Measurements from ENCODE around the gene TBKBP1. TPM values are rescaled to one million over a fixed set of nuclear protein-coding genes. Genes with fewer than 3 reads are reported as not detected.

TBKBP1 gene
- total and polyA plus RNA-seq, 2 experiments from 2014 or later = 22.6 to 143 TPM

GRCh38 chr17:47717261-47717697, 23.3 kb downstream of the TBKBP1 start:
- H3K9me3 ChIP-seq (ENCODE audit: low read depth) = no peaks in the 10 kb centered on the region
- H3K27ac ChIP-seq = no peak overlapping the region
- DNase-seq (ENCODE audit: low read depth in 1 of 2, low spot score in 1 of 2) = no peak
- H3K4me1 ChIP-seq (ENCODE audit: low read depth) = no peaks in the 10 kb centered on the region
- TF ChIP-seq CTCF (IDR thresholded peaks at IDR 0.05; ENCODE audit: low read depth, low read length) = peak; percentile 47
- H3K36me3 ChIP-seq = no peaks in the 10 kb centered on the region
- H3K27me3 ChIP-seq = peaks cover 5% of the 10 kb centered on the region
- no peak overlapping the region for H3K4me3 ChIP-seq

DNA sequence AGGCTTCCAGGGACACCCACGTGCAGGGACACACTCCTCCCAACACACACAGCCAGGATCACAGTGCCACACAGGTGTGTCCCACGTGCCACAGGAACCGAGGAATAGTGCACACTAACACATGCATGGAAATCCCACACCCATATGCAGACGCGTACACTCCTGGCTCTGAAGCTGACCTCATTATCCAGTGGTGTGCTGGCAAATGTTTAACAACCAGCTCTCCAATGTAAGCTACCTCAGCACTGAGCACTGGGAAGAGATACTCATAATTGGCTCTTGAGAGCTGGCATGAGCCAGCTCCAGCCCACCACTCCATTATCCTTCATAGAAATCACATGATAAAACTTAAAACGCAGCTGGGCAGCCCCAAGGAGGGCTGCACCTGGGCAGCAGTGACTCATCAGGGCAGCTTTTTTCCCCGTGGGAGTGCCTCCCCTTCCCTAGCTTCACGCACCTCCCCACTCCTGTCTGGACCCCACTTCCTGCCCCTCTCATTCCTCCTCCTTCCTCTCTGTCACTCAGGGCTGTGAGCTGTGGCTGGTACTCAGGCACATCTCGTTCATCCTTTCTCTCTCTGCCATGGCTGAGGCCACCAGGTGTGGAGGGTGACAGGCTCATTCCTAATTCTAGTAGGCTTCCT, 24.1 kb downstream of the TBKBP1 start:
- H3K27me3 ChIP-seq = peaks cover 5% of the 10 kb centered on the region
- H3K9me3 ChIP-seq (ENCODE audit: low read depth) = no peaks in the 10 kb centered on the region
- no peak for TF ChIP-seq CTCF (IDR thresholded peaks at IDR 0.05; ENCODE audit: low read depth, low read length)
- H3K4me1 ChIP-seq (ENCODE audit: low read depth) = no peaks in the 10 kb centered on the region
- H3K4me3 ChIP-seq = no peak overlapping the region
- no peak overlapping the region for H3K27ac ChIP-seq
- no peak for DNase-seq (ENCODE audit: low read depth in 1 of 2, low spot score in 1 of 2)
- H3K36me3 ChIP-seq = no peaks in the 10 kb centered on the region

DNA sequence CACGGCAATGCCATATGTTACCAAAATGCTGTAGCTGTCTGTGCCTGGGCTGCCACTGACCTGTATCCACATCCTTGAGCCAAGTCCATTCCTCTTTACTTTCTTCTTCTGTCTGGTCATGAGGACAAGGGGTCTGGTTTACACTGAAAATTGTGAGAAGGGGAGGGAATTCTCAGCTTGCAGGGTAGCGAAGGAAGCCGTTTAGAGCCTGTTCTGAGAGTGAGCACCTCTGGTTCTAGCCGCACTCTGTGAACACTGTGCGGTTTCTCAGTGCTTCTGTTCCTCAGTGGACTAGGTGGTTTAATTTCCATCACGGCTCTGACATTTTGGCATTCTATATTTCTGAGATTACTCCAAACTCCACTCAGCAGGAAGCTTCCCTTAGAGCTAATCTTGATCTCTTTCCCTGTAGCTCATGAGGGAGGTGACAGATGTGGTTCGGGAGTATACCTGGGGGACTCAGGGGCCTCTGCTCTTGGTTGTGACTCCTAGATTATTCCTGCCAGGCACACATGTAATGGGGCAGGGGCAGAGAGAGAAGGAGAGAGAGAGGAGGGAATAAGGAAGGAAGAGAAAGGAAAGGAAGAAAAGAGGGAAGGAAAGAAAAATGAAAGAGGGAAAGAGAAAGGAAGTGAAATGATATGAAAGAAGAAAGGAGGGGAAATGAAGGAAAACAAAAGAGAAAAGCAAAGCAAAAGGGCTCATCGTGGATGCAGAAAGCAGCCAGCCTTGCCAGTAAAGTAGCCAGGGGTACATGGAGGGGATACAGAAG, 24.9 kb downstream of the TBKBP1 start:
- H3K4me1 ChIP-seq (ENCODE audit: low read depth) = no peaks in the 10 kb centered on the region
- H3K27ac ChIP-seq = no peak overlapping the region
- H3K27me3 ChIP-seq = peaks cover 5% of the 10 kb centered on the region
- no peak for DNase-seq (ENCODE audit: low read depth in 1 of 2, low spot score in 1 of 2)
- no peaks in the 10 kb centered on the region for H3K36me3 ChIP-seq
- no peak overlapping the region for H3K4me3 ChIP-seq
- TF ChIP-seq CTCF (IDR thresholded peaks at IDR 0.05; ENCODE audit: low read depth, low read length) = no peak
- H3K9me3 ChIP-seq (ENCODE audit: low read depth) = no peaks in the 10 kb centered on the region

GRCh38 chr17:47719411-47720152, 25.6 kb downstream of the TBKBP1 start:
- H3K9me3 ChIP-seq (ENCODE audit: low read depth) = no peaks in the 10 kb centered on the region
- no peaks in the 10 kb centered on the region for H3K4me1 ChIP-seq (ENCODE audit: low read depth)
- H3K27ac ChIP-seq = no peak overlapping the region
- DNase-seq (ENCODE audit: low read depth in 1 of 2, low spot score in 1 of 2) = peak in 1 of 2 donors; percentile 43
- no peaks in the 10 kb centered on the region for H3K36me3 ChIP-seq
- H3K27me3 ChIP-seq = peaks cover 5% of the 10 kb centered on the region
- H3K4me3 ChIP-seq = no peak overlapping the region
- TF ChIP-seq CTCF (IDR thresholded peaks at IDR 0.05; ENCODE audit: low read depth, low read length) = no peak

DNA sequence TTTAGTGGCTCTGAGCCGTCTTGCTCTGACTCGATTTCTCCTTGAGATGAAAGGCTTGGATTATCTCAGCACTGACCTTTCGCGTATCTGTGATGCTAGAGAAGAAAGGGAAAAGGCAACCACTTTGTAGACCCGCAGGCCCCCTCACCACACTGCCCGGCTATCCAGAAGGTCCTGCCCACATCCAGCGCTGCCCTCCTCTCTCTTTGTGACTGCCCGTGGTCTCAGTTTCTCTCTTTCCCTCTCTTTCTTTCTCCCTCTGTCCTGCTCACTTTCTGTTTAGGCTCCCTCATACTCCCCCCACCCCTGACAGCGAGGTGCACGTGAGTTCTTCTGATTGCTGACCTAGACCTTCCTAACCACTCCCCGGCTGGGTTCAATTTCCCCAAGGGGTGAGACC, 26.2 kb downstream of the TBKBP1 start:
- no peak for TF ChIP-seq CTCF (IDR thresholded peaks at IDR 0.05; ENCODE audit: low read depth, low read length)
- Histone ChIP-seq H3K4me1 (ENCODE audit: low read depth) (no peaks in the 10 kb centered on the region), H3K36me3 (no peaks in the 10 kb centered on the region), H3K27me3 (peaks cover 5% of the 10 kb centered on the region), H3K27ac (no peak overlapping the region), H3K9me3 (ENCODE audit: low read depth) (no peaks in the 10 kb centered on the region), H3K4me3 (no peak overlapping the region)
- no peak for DNase-seq (ENCODE audit: low read depth in 1 of 2, low spot score in 1 of 2)
